Measurements from ENCODE around the gene NUP210L. TPM values are rescaled to one million over a fixed set of nuclear protein-coding genes. Genes with fewer than 3 reads are reported as not detected.

NUP210L gene
- total and polyA plus RNA-seq, 2 of the 13 experiments (the other 11 are each of a cell fraction or from before 2014, with no cell fraction given), result not detected

- TF ChIP-seq SCMH1 (CRISPR knock-in tag; IDR thresholded peaks at IDR 0.05; ENCODE audit: borderline replicate concordance) (no peak), ZNF350 (CRISPR knock-in tag; IDR thresholded peaks at IDR 0.05; ENCODE audit: borderline replicate concordance, low read depth) (peak; percentile 86), SP1 (IDR thresholded peaks at IDR 0.05) (no peak), SP1 (CRISPR knock-in tag; IDR thresholded peaks at IDR 0.05) (peak; percentile 85), CBFB (CRISPR knock-in tag; IDR thresholded peaks at IDR 0.05) (peak; percentile 88), ESRRA (CRISPR knock-in tag; IDR thresholded peaks at IDR 0.05; ENCODE audit: low read depth) (peak; percentile 71; the same call in 1 of the 2 replicates), ZNF644 (CRISPR knock-in tag; IDR thresholded peaks at IDR 0.05; ENCODE audit: low read depth) (no peak), ZBTB8A (CRISPR knock-in tag; IDR thresholded peaks at IDR 0.05; ENCODE audit: borderline replicate concordance, low read depth) (no peak), TEAD2 (CRISPR knock-in tag; IDR thresholded peaks at IDR 0.05) (no peak), RCOR2 (CRISPR knock-in tag; IDR thresholded peaks at IDR 0.05) (0 out of 2 replicates have a peak, but pooled peaks have one; percentile 38), KDM4B (CRISPR knock-in tag; IDR thresholded peaks at IDR 0.05) (peak; percentile 92; the same call in 1 of the 2 replicates)
- TF ChIP-seq, protein P1, sequence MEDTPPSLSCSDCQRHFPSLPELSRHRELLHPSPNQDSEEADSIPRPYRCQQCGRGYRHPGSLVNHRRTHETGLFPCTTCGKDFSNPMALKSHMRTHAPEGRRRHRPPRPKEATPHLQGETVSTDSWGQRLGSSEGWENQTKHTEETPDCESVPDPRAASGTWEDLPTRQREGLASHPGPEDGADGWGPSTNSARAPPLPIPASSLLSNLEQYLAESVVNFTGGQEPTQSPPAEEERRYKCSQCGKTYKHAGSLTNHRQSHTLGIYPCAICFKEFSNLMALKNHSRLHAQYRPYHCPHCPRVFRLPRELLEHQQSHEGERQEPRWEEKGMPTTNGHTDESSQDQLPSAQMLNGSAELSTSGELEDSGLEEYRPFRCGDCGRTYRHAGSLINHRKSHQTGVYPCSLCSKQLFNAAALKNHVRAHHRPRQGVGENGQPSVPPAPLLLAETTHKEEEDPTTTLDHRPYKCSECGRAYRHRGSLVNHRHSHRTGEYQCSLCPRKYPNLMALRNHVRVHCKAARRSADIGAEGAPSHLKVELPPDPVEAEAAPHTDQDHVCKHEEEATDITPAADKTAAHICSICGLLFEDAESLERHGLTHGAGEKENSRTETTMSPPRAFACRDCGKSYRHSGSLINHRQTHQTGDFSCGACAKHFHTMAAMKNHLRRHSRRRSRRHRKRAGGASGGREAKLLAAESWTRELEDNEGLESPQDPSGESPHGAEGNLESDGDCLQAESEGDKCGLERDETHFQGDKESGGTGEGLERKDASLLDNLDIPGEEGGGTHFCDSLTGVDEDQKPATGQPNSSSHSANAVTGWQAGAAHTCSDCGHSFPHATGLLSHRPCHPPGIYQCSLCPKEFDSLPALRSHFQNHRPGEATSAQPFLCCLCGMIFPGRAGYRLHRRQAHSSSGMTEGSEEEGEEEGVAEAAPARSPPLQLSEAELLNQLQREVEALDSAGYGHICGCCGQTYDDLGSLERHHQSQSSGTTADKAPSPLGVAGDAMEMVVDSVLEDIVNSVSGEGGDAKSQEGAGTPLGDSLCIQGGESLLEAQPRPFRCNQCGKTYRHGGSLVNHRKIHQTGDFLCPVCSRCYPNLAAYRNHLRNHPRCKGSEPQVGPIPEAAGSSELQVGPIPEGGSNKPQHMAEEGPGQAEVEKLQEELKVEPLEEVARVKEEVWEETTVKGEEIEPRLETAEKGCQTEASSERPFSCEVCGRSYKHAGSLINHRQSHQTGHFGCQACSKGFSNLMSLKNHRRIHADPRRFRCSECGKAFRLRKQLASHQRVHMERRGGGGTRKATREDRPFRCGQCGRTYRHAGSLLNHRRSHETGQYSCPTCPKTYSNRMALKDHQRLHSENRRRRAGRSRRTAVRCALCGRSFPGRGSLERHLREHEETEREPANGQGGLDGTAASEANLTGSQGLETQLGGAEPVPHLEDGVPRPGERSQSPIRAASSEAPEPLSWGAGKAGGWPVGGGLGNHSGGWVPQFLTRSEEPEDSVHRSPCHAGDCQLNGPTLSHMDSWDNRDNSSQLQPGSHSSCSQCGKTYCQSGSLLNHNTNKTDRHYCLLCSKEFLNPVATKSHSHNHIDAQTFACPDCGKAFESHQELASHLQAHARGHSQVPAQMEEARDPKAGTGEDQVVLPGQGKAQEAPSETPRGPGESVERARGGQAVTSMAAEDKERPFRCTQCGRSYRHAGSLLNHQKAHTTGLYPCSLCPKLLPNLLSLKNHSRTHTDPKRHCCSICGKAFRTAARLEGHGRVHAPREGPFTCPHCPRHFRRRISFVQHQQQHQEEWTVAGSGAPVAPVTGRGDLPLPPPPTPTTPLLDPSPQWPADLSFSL (CRISPR knock-in tag; IDR thresholded peaks at IDR 0.05), result no peak
- TF ChIP-seq, protein P2, sequence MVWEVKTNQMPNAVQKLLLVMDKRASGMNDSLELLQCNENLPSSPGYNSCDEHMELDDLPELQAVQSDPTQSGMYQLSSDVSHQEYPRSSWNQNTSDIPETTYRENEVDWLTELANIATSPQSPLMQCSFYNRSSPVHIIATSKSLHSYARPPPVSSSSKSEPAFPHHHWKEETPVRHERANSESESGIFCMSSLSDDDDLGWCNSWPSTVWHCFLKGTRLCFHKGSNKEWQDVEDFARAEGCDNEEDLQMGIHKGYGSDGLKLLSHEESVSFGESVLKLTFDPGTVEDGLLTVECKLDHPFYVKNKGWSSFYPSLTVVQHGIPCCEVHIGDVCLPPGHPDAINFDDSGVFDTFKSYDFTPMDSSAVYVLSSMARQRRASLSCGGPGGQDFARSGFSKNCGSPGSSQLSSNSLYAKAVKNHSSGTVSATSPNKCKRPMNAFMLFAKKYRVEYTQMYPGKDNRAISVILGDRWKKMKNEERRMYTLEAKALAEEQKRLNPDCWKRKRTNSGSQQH (CRISPR knock-in tag; IDR thresholded peaks at IDR 0.05; ENCODE audit: low read depth), result peak; percentile 82; the same call in 1 of the 2 replicates
- TF ChIP-seq, protein P3, sequence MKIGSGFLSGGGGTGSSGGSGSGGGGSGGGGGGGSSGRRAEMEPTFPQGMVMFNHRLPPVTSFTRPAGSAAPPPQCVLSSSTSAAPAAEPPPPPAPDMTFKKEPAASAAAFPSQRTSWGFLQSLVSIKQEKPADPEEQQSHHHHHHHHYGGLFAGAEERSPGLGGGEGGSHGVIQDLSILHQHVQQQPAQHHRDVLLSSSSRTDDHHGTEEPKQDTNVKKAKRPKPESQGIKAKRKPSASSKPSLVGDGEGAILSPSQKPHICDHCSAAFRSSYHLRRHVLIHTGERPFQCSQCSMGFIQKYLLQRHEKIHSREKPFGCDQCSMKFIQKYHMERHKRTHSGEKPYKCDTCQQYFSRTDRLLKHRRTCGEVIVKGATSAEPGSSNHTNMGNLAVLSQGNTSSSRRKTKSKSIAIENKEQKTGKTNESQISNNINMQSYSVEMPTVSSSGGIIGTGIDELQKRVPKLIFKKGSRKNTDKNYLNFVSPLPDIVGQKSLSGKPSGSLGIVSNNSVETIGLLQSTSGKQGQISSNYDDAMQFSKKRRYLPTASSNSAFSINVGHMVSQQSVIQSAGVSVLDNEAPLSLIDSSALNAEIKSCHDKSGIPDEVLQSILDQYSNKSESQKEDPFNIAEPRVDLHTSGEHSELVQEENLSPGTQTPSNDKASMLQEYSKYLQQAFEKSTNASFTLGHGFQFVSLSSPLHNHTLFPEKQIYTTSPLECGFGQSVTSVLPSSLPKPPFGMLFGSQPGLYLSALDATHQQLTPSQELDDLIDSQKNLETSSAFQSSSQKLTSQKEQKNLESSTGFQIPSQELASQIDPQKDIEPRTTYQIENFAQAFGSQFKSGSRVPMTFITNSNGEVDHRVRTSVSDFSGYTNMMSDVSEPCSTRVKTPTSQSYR (CRISPR knock-in tag; IDR thresholded peaks at IDR 0.05; ENCODE audit: borderline replicate concordance), result peak; percentile 18; the same call in 1 of the 2 replicates
- TF ChIP-seq, protein P4, sequence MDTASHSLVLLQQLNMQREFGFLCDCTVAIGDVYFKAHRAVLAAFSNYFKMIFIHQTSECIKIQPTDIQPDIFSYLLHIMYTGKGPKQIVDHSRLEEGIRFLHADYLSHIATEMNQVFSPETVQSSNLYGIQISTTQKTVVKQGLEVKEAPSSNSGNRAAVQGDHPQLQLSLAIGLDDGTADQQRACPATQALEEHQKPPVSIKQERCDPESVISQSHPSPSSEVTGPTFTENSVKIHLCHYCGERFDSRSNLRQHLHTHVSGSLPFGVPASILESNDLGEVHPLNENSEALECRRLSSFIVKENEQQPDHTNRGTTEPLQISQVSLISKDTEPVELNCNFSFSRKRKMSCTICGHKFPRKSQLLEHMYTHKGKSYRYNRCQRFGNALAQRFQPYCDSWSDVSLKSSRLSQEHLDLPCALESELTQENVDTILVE (CRISPR knock-in tag; IDR thresholded peaks at IDR 0.05), result peak; percentile 62; the same call in 1 of the 2 replicates
Observed at GRCh38 chr1:154183046-154183915, 28.4 kb upstream of the NUP210L start (continued).

Data from HepG2 (cell line).